ENCODE measurements around the gene GFRA1. TPM values are rescaled to one million over a fixed set of nuclear protein-coding genes. Genes with fewer than 3 reads are reported as not detected.
"Not testable (repeated sequence)": the region's sequence is repeated elsewhere in the genome, so short reads cannot be mapped to it uniquely, and the experiment has no call there.

GFRA1 gene
- total RNA-seq, 2 donors from 2014 or later, result 1.6 to 3.1 TPM

DNA sequence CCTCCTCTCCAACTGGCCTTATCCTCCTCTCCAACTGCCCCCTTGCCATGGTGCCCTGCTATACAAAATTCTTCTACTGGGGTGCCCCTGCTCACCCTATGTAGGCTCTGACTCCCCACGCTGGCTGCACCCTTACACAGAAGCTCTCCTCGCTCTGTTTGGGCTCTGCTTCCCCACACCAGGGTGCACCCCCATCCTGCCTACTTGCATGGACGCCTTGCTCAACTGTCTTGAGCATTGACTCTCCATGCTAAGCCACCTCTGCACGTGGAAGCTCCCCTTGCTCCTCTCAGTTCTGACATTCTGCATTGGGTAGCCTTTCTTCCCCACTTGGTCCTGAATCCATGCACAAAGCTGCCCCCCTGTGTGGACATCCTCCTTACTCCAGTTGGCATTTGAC is 231.1 kb downstream of the GFRA1 start:
- no peaks in the 10 kb centered on the region for H3K36me3 ChIP-seq (ENCODE audit: control insufficient read depth, insufficient read depth, low read length)
- TF ChIP-seq, protein P1, sequence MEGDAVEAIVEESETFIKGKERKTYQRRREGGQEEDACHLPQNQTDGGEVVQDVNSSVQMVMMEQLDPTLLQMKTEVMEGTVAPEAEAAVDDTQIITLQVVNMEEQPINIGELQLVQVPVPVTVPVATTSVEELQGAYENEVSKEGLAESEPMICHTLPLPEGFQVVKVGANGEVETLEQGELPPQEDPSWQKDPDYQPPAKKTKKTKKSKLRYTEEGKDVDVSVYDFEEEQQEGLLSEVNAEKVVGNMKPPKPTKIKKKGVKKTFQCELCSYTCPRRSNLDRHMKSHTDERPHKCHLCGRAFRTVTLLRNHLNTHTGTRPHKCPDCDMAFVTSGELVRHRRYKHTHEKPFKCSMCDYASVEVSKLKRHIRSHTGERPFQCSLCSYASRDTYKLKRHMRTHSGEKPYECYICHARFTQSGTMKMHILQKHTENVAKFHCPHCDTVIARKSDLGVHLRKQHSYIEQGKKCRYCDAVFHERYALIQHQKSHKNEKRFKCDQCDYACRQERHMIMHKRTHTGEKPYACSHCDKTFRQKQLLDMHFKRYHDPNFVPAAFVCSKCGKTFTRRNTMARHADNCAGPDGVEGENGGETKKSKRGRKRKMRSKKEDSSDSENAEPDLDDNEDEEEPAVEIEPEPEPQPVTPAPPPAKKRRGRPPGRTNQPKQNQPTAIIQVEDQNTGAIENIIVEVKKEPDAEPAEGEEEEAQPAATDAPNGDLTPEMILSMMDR (conservative IDR thresholded peaks at IDR 0.05), result no peak
- H3K27ac Mint-ChIP-seq, result no peak overlapping the region
- no peak overlapping the region for H3K9ac ChIP-seq (ENCODE audit: extremely low read depth, low read length, poor library complexity, severe bottlenecking)
- H3K4me1 Mint-ChIP-seq, result peaks cover 8% of the 10 kb centered on the region
- WGBS, 2 experiments (ENCODE audit: insufficient coverage in 1 of 2, insufficient read length in 1 of 2), result 91 to 96% methylated on average over 4 of the region's 4 CpGs
- peaks cover 5% of the 10 kb centered on the region for H3K27me3 ChIP-seq (ENCODE audit: control insufficient read depth, insufficient read depth, low read length, poor library complexity, severe bottlenecking)
- peaks cover 5% of the 10 kb centered on the region for H3K27me3 Mint-ChIP-seq (ENCODE audit: insufficient read depth)
- no peaks in the 10 kb centered on the region for H3K9me3 Mint-ChIP-seq
- H3K27ac ChIP-seq (ENCODE audit: low read depth, low read length), result no peak overlapping the region
- H3K9me3 ChIP-seq (ENCODE audit: control insufficient read depth, low read length), result no peaks in the 10 kb centered on the region
- DNase-seq, result no peak
- no peak overlapping the region for H3K4me3 Mint-ChIP-seq
- no peaks in the 10 kb centered on the region for H3K4me1 ChIP-seq (ENCODE audit: control insufficient read depth, insufficient read depth, low read length)
- no peak overlapping the region for H3K4me3 ChIP-seq (ENCODE audit: low read length)
- H3K36me3 Mint-ChIP-seq (ENCODE audit: low read depth), result no peaks in the 10 kb centered on the region

DNA sequence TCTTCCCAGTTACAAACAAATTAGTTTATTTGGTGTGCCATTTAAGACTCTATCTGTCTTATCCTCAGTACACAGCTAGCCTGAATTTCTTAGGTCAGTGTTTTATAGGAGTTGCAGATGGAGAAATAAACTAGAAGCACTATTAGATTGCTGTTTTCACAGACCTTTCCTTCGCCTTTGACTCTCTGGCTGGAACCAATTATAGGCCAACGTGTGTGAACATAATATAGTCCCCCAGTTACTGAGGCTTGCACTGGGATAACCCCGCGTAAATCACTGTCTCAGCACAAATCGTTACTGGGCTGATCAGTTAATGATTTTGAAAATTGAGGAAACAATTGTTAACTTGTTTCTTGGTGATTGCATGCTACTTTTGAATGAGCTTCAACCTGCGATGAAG is 233.4 kb downstream of the GFRA1 start:
- H3K27ac Mint-ChIP-seq, result no peak overlapping the region
- Histone ChIP-seq H3K4me3 (ENCODE audit: low read length) (no peak overlapping the region), H3K27me3 (ENCODE audit: control insufficient read depth, insufficient read depth, low read length, poor library complexity, severe bottlenecking) (no peaks in the 10 kb centered on the region), H3K9ac (ENCODE audit: extremely low read depth, low read length, poor library complexity, severe bottlenecking) (no peak overlapping the region), H3K9me3 (ENCODE audit: control insufficient read depth, low read length) (no peaks in the 10 kb centered on the region), H3K27ac (ENCODE audit: low read depth, low read length) (no peak overlapping the region), H3K36me3 (ENCODE audit: control insufficient read depth, insufficient read depth, low read length) (no peaks in the 10 kb centered on the region), H3K4me1 (ENCODE audit: control insufficient read depth, insufficient read depth, low read length) (no peaks in the 10 kb centered on the region)
- 95% methylated on average over 5 to 6 of the region's 6 CpGs for WGBS, 2 experiments (ENCODE audit: insufficient coverage in 1 of 2, insufficient read length in 1 of 2)
- no peaks in the 10 kb centered on the region for H3K27me3 Mint-ChIP-seq (ENCODE audit: insufficient read depth)
- DNase-seq, result no peak
- H3K4me3 Mint-ChIP-seq, result no peak overlapping the region
- H3K4me1 Mint-ChIP-seq, result no peaks in the 10 kb centered on the region
- H3K9me3 Mint-ChIP-seq, result no peaks in the 10 kb centered on the region
- H3K36me3 Mint-ChIP-seq (ENCODE audit: low read depth), result no peaks in the 10 kb centered on the region
- TF ChIP-seq, protein P1 (conservative IDR thresholded peaks at IDR 0.05), result no peak

DNA sequence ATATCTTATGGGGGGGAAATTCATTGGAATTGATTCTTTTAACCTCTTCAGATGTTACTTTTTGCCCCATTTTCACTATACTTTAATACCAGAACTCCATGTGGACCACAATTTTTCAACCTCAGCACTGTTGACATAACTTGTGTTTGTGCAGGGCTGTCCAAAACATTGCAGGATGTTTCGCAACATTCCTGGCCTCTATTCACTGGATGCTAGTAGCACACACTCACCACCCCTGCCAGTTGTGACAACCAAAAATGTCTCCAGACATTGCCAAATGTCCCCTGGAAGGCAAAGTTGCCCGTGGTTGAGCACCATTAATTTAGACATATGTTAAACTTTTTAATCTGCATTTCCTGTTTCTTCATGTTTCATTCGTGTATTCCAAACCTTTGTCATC is 234.7 kb downstream of the GFRA1 start:
- no peak overlapping the region for H3K4me3 Mint-ChIP-seq
- no peak overlapping the region for H3K27ac Mint-ChIP-seq
- H3K36me3 Mint-ChIP-seq (ENCODE audit: low read depth), result no peaks in the 10 kb centered on the region

DNA sequence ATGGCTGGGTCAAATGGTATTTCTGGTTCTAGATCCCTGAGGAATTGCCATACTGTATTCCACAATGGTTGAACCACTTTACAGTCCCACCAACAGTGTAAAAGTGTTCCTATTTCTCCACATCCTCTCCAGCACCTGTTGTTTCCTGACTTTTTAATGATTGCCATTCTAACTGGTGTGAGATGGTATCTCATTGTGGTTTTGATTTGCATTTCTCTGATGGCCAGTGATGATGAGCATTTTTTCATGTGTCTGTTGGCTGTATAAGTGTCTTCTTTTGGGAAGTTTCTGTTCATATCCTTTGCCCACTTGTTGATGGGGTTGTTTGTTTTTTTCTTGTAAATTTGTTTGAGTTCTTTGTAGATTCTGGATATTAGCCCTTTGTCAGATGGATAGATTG is 237.6 kb downstream of the GFRA1 start:
- not testable (repeated sequence) for H3K4me1 Mint-ChIP-seq; H3K9ac ChIP-seq (ENCODE audit: extremely low read depth, low read length, poor library complexity, severe bottlenecking); H3K27ac ChIP-seq (ENCODE audit: low read depth, low read length); H3K36me3 ChIP-seq (ENCODE audit: control insufficient read depth, insufficient read depth, low read length); H3K4me3 ChIP-seq (ENCODE audit: low read length); H3K27ac Mint-ChIP-seq; H3K4me3 Mint-ChIP-seq; H3K27me3 Mint-ChIP-seq (ENCODE audit: insufficient read depth); H3K36me3 Mint-ChIP-seq (ENCODE audit: low read depth); H3K4me1 ChIP-seq (ENCODE audit: control insufficient read depth, insufficient read depth, low read length); DNase-seq; H3K27me3 ChIP-seq (ENCODE audit: control insufficient read depth, insufficient read depth, low read length, poor library complexity, severe bottlenecking); H3K9me3 ChIP-seq (ENCODE audit: control insufficient read depth, low read length)
- peaks cover 13% of the 10 kb centered on the region for H3K9me3 Mint-ChIP-seq

More for the DNA sequence above, 234.7 kb downstream of the GFRA1 start:
- H3K27me3 ChIP-seq (ENCODE audit: control insufficient read depth, insufficient read depth, low read length, poor library complexity, severe bottlenecking), result no peaks in the 10 kb centered on the region
- no peak overlapping the region for H3K9ac ChIP-seq (ENCODE audit: extremely low read depth, low read length, poor library complexity, severe bottlenecking)
- H3K4me1 Mint-ChIP-seq, result no peaks in the 10 kb centered on the region
- H3K4me1 ChIP-seq (ENCODE audit: control insufficient read depth, insufficient read depth, low read length), result no peaks in the 10 kb centered on the region
- no peak overlapping the region for H3K27ac ChIP-seq (ENCODE audit: low read depth, low read length)
- H3K9me3 ChIP-seq (ENCODE audit: control insufficient read depth, low read length), result no peaks in the 10 kb centered on the region
- peaks cover 5% of the 10 kb centered on the region for H3K9me3 Mint-ChIP-seq
- H3K4me3 ChIP-seq (ENCODE audit: low read length), result no peak overlapping the region
- TF ChIP-seq, protein P1 (conservative IDR thresholded peaks at IDR 0.05), result no peak
- 80 to 95% methylated on average over 2 to 3 of the region's 3 CpGs for whole genome bisulfite sequencing, 2 experiments (ENCODE audit: insufficient coverage in 1 of 2, insufficient read length in 1 of 2)
- no peaks in the 10 kb centered on the region for H3K36me3 ChIP-seq (ENCODE audit: control insufficient read depth, insufficient read depth, low read length)
- DNase-seq, result no peak
- H3K27me3 Mint-ChIP-seq (ENCODE audit: insufficient read depth), result no peaks in the 10 kb centered on the region
